Astrocyte of the spinal cord (primary cell): Measurements from ENCODE around the gene DNAJC6.
A peak's percentile ranks its signal among the peaks of the same experiment; 100 is the strongest.

Source experiments
- DNase-seq: peaks from one replicate; pipeline ENCODE4 v3.0.0; 2011; ENCODE audit warnings: low read depth, low spot score
- H3K4me3 ChIP-seq: 2 replicates; pipeline ENCODE4 v1.5.1; 2011; ENCODE audit warnings: low read depth, mild to moderate bottlenecking, low read length, moderate library complexity
- in situ Hi-C: cut with HindIII; loops from 2 replicates; pipeline ENCODE4 v1.10.0; 2017; ENCODE audit warnings: low sequenced_read_pairs
- TF ChIP-seq, protein P1 (sequence below): IDR thresholded peaks from 2 replicates; pipeline ENCODE4 v1.5.1; 2012; ENCODE audit warnings: low read depth, mild to moderate bottlenecking, low read length, inconsistent platforms

DNAJC6 gene

DNA sequence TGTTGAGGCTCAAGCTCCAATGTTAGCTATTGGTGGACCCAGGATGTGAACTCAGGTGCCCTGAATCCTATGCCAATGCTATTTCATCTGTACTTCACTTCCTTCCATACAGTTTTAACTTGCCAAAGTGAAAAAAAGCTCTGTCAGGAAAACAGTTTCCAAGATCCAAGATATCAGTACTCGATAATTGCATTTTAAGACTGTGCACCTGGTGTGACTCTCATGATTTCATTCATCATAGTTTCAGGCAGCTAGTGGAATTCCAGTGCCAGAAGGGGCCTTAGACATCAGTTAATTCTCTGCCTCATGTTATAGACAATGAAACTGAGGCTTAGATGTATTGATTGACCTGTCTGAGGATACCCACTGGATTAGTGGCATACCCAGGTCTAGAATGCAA, 84.6 kb downstream of the DNAJC6 start:
- H3K4me3 ChIP-seq = no peak overlapping the region
- TF ChIP-seq, protein P1, sequence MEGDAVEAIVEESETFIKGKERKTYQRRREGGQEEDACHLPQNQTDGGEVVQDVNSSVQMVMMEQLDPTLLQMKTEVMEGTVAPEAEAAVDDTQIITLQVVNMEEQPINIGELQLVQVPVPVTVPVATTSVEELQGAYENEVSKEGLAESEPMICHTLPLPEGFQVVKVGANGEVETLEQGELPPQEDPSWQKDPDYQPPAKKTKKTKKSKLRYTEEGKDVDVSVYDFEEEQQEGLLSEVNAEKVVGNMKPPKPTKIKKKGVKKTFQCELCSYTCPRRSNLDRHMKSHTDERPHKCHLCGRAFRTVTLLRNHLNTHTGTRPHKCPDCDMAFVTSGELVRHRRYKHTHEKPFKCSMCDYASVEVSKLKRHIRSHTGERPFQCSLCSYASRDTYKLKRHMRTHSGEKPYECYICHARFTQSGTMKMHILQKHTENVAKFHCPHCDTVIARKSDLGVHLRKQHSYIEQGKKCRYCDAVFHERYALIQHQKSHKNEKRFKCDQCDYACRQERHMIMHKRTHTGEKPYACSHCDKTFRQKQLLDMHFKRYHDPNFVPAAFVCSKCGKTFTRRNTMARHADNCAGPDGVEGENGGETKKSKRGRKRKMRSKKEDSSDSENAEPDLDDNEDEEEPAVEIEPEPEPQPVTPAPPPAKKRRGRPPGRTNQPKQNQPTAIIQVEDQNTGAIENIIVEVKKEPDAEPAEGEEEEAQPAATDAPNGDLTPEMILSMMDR = no peak
- in situ Hi-C loops = no loop called here
- no peak for DNase-seq

GRCh38 chr1:65395887-65396612, 86.7 kb downstream of the DNAJC6 start:
- peak; percentile 52 for DNase-seq
- in situ Hi-C loops = no loop called here
- TF ChIP-seq, protein P1 = no peak
- no peak overlapping the region for H3K4me3 ChIP-seq

GRCh38 chr1:65398083-65398482, 88.7 kb downstream of the DNAJC6 start:
- no peak for DNase-seq
- TF ChIP-seq, protein P1 = no peak
- in situ Hi-C loops = no loop called here
- H3K4me3 ChIP-seq = no peak overlapping the region

DNA sequence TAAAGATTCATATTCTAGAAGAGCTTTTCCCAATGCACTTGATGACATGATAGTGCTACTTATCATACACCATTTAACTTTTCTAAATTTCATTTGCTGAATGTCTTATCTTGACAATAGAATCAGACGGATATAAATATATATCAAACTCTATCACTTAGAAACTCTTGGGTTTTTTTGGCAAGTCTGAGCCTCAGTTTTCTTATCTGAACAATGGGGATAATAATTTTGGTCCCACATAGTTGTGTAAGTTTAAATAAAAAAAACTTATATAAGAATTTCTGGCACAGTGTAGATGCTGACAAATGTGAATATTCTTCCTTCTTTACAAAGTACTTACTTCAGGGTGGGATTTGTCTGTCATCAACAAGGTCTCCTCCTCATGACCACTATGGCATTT, 89.7 kb downstream of the DNAJC6 start:
- DNase-seq = no peak
- H3K4me3 ChIP-seq = no peak overlapping the region
- in situ Hi-C loops = no loop called here
- TF ChIP-seq, protein P1 = no peak

- no peak for DNase-seq
- TF ChIP-seq, protein P1 = no peak
- in situ Hi-C loops = no loop called here
- no peak overlapping the region for H3K4me3 ChIP-seq
Observed at GRCh38 chr1:65401612-65402011, 92.3 kb downstream of the DNAJC6 start.

- in situ Hi-C loops = no loop called here
- H3K4me3 ChIP-seq = no peak overlapping the region
- TF ChIP-seq, protein P1 = no peak
- no peak for DNase-seq
Observed at GRCh38 chr1:65404941-65405340, 95.6 kb downstream of the DNAJC6 start.
